T-cell (primary cell): ENCODE measurements around the gene MARCHF4. TPM values are rescaled to one million over a fixed set of nuclear protein-coding genes. Genes with fewer than 3 reads are reported as not detected.

Source experiments
- ATAC-seq, 4 experiments: fragments of 200-7000 bp in 3 of 4; fragments of 150-1000 bp in 1 of 4; cut with Tn5 transposase; replicated peaks in 1 of 4; 1 replicate in 3 of 4; 2 replicates in 1 of 4; pipeline ENCODE4 v1.10.0; 2021; ENCODE audit warnings: moderate library complexity in 3 of 4, mild to moderate bottlenecking in 2 of 4, moderate number of reproducible peaks in 1 of 4
- CTCF ChIA-PET, 2 donors: fragments of 300-600 bp; sonication (Branson Sonifier 250); formaldehyde crosslinking; loops; one replicate each; lab custom pipeline; 2022; ENCODE audit warnings: antibody characterized with exemption in 2 of 2; lab: Charles Lee
- POLR2A ChIA-PET, 2 donors: fragments of 300-600 bp; sonication (Branson Sonifier 250); formaldehyde crosslinking; loops; one replicate each; lab custom pipeline; 2022; ENCODE audit warnings: antibody characterized with exemption in 2 of 2; lab: Charles Lee
- DNase-seq, 35 experiments: peaks; one replicate each; pipeline versions ENCODE4 v3.0.0 to v3.0.0-alpha.2; 2013 to 2023
- H3K27ac ChIP-seq: one replicate; pipeline ENCODE4 v1.5.1; 2013; ENCODE audit warnings: low read length
- H3K27me3 ChIP-seq, 2 experiments: replicated peaks in 1 of 2; 1 replicate in 1 of 2; 2 replicates in 1 of 2; pipeline versions ENCODE4 v1.6.1 to v1.7.0; 2013; ENCODE audit warnings: low read length in 1 of 2, mixed read lengths in 1 of 2; ENCODE audit not compliant: control insufficient read depth in 2 of 2, insufficient read depth in 2 of 2; ENCODE audit errors: extremely low read depth in 1 of 2
- H3K36me3 ChIP-seq, 2 donors: 1 replicate in 1 of 2; 2 replicates in 1 of 2; pipeline versions ENCODE4 v1.6.1 to v1.7.0; 2013; ENCODE audit warnings: low read length in 1 of 2; ENCODE audit not compliant: control insufficient read depth in 2 of 2, insufficient read depth in 1 of 2; ENCODE audit errors: extremely low read depth in 1 of 2
- H3K4me1 ChIP-seq, 2 experiments: 1 replicate in 1 of 2; 2 replicates in 1 of 2; pipeline versions ENCODE4 v1.6.1 to v1.7.0; 2013; ENCODE audit warnings: low read length in 2 of 2, mixed read lengths in 1 of 2; ENCODE audit not compliant: insufficient read depth in 2 of 2, control insufficient read depth in 1 of 2; ENCODE audit errors: extremely low read depth in 1 of 2
- H3K4me3 ChIP-seq, 2 donors: 1 replicate in 1 of 2; 2 replicates in 1 of 2; pipeline versions ENCODE4 v1.5.1 to v1.7.0; 2013; ENCODE audit warnings: mild to moderate bottlenecking in 2 of 2, low read length in 1 of 2, moderate library complexity in 1 of 2; ENCODE audit not compliant: control insufficient read depth in 1 of 2; ENCODE audit errors: extremely low read depth in 1 of 2
- H3K9me3 ChIP-seq: 2 replicates; pipeline ENCODE4 v1.7.0; 2013
- H3K27ac Mint-ChIP-seq, 2 donors: one replicate each; pipeline ENCODE4 v1.8.0; 2020 to 2021; ENCODE audit warnings: mild to moderate bottlenecking in 2 of 2, mixed read lengths in 2 of 2
- H3K27me3 Mint-ChIP-seq, 2 donors: one replicate each; pipeline ENCODE4 v1.8.0; 2021 to 2022; ENCODE audit warnings: mixed read lengths in 2 of 2
- H3K36me3 Mint-ChIP-seq: one replicate; pipeline ENCODE4 v1.8.0; 2021; ENCODE audit warnings: mixed read lengths
- H3K4me1 Mint-ChIP-seq, 3 donors: one replicate each; pipeline ENCODE4 v1.8.0; 2020 to 2022; ENCODE audit warnings: mixed read lengths in 3 of 3, mild to moderate bottlenecking in 1 of 3
- H3K4me3 Mint-ChIP-seq, 3 donors: one replicate each; pipeline ENCODE4 v1.8.0; 2020 to 2022; ENCODE audit warnings: mild to moderate bottlenecking in 3 of 3, mixed read lengths in 3 of 3, moderate library complexity in 3 of 3
- H3K9me3 Mint-ChIP-seq, 3 donors: one replicate each; pipeline ENCODE4 v1.8.0; 2020 to 2022; ENCODE audit warnings: mixed read lengths in 3 of 3
- WGBS: methylation state at CpG from one replicate; pipeline ENCODE4 v1.1.5; 2013; ENCODE audit warnings: missing lambda C conversion rate; ENCODE audit not compliant: insufficient coverage; 5-methylcytosine and 5-hydroxymethylcytosine counted together
- total RNA-seq, 35 experiments: library from RNA in 6 of 35; stranded (reverse) in 6 of 35; fragments of 120-200 nt in 1 of 35; gene quantifications; one replicate each; pipeline versions ENCODE4 v1.2.1 to v1.2.4 and lab custom pipeline; 2013 to 2026

Gene MARCHF4
- total RNA-seq, 5 donors from 2014 or later (not counting 1 experiment from before 2014, with no cell fraction given): not detected

DNA sequence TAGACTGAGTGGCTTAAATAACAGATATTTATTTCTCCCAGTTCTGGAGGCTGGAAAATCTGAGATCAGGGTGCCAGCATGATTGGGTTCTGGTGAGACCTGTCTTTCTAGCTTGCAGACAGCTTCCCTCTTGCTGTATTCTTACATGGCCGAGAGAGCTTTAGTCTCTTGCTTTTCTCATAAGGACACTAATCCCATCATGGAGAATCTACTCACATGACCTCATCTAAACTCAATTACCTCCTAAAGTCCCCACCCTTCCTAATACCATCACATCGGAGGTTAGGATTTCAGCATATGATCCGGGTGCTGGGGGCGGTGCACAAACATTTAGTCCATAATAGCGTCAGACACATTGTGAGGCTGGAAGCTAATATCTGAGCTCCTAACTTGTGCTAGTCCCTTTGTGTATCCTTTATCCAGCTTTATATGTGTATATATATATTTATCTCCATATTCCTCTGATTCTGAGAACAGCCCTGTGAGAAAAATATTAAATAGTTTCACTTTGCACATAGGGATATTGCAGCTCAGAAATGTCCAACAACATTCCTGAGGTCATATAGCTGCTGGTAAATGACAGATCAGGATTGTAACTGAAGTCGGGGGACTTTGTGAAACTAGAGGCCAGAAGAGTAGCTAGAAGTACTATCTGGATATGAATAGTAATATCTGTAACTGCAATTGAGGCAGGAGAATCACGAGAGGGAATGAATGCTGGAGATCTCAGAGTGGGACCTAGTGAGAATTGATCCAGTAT, 28.9 kb downstream of the MARCHF4 start:
- Mint-ChIP-seq H3K36me3 (no peaks in the 10 kb centered on the region), H3K9me3 (peaks cover 0 to 5% (median 0%) of the 10 kb centered on the region in 3 donors), H3K27ac (no peak overlapping the region), H3K4me3 (no peak overlapping the region), H3K4me1 (peaks cover 32 to 46% (median 39%) of the 10 kb centered on the region in 3 donors), H3K27me3 (no peaks in the 10 kb centered on the region)
- CTCF ChIA-PET: no interaction called here
- Histone ChIP-seq H3K36me3 (no peaks in the 10 kb centered on the region), H3K27me3 (no peaks in the 10 kb centered on the region), H3K9me3 (no peaks in the 10 kb centered on the region), H3K4me3 (no peak overlapping the region), H3K4me1 (peaks cover 7 to 18% of the 10 kb centered on the region in 2 experiments), H3K27ac (no peak overlapping the region)
- ATAC-seq (no peak), DNase-seq (no peak)
- POLR2A ChIA-PET: no interaction called here
- 83% methylated on average over 4 of the region's 7 CpGs for WGBS

GRCh38 chr2:216341121-216341520, 31.2 kb downstream of the MARCHF4 start:
- H3K4me3 ChIP-seq: no peak overlapping the region
- Mint-ChIP-seq H3K36me3 (no peaks in the 10 kb centered on the region), H3K9me3 (peaks cover 0 to 5% (median 0%) of the 10 kb centered on the region in 3 donors), H3K4me3 (no peak overlapping the region), H3K27me3 (no peaks in the 10 kb centered on the region), H3K27ac (no peak overlapping the region), H3K4me1 (peaks cover 21 to 33% (median 26%) of the 10 kb centered on the region in 3 donors)
- CTCF ChIA-PET: no interaction called here
- no peaks in the 10 kb centered on the region for H3K9me3 ChIP-seq
- no peak overlapping the region for H3K27ac ChIP-seq
- WGBS: no CpG with 5 or more reads among the region's 3 CpGs
- POLR2A ChIA-PET: no interaction called here
- DNase-seq (no peak), ATAC-seq (no peak)
- H3K27me3 ChIP-seq: no peaks in the 10 kb centered on the region
- no peaks in the 10 kb centered on the region for H3K36me3 ChIP-seq
- H3K4me1 ChIP-seq: peaks cover 0 to 14% of the 10 kb centered on the region in 2 experiments

- no peak overlapping the region for H3K4me3 Mint-ChIP-seq
- peaks cover 0 to 14% of the 10 kb centered on the region in 2 experiments for H3K4me1 ChIP-seq
- peaks cover 0 to 5% (median 0%) of the 10 kb centered on the region in 3 donors for H3K9me3 Mint-ChIP-seq
- ATAC-seq: no peak
- no peaks in the 10 kb centered on the region for H3K27me3 Mint-ChIP-seq
- H3K27ac ChIP-seq: no peak overlapping the region
- ChIA-PET CTCF (no interaction called here), POLR2A (no interaction called here)
- H3K9me3 ChIP-seq: no peaks in the 10 kb centered on the region
- no peak for DNase-seq
- H3K4me1 Mint-ChIP-seq: peaks cover 21 to 28% (median 25%) of the 10 kb centered on the region in 3 donors
- H3K27me3 ChIP-seq: no peaks in the 10 kb centered on the region
- H3K27ac Mint-ChIP-seq: peak overlapping the region in 1 of 2 donors; percentile 4
- no CpG with 5 or more reads among the region's 1 CpG for WGBS
- no peak overlapping the region for H3K4me3 ChIP-seq
- H3K36me3 Mint-ChIP-seq: no peaks in the 10 kb centered on the region
- no peaks in the 10 kb centered on the region for H3K36me3 ChIP-seq
Measured at GRCh38 chr2:216340280-216340631, 32.0 kb downstream of the MARCHF4 start.

DNA sequence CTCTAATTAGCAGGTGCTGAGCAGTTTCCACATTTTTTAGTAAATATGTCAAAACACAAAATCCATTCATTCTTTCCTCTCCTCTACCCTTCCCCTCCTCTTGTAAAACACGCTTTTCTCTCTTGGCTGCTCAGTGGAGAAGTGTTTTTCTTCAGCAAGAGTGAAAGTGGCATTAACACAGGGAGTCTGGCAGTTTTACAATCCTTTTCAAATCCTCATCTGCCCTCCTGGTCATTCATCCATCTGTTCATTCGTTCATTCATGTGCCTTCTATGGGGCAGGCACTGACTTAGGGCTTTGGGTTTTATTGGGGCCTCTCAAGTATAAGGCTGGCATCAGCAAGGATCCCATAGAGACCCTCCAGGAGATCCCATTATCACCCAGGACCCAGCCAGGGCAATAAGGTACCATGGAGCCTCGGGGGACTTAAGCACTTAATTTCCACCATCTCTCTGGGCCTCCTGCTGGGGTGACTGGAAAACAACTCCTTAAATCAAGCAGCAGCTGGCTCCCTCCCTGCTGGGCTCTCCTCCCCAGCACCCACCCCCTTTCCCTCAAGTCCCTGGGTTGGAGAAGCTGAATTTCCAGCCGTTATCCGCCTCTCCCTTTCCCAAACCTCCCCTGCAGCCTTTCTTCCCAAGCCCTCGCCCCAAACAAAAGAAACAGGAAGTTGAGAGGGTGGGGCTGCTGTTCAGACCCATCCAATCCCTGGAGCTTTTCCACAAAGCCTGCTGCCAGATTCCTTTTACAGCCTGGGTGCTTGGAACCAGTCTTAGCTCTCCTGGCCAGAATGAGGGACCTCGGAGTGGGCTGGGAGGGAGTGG, 32.6 kb downstream of the MARCHF4 start:
- no peak overlapping the region for H3K4me3 ChIP-seq
- peaks cover 21 to 28% (median 24%) of the 10 kb centered on the region in 3 donors for H3K4me1 Mint-ChIP-seq
- H3K9me3 Mint-ChIP-seq: peaks cover 0 to 5% (median 0%) of the 10 kb centered on the region in 3 donors
- no peak overlapping the region for H3K27ac Mint-ChIP-seq
- H3K9me3 ChIP-seq: no peaks in the 10 kb centered on the region
- ChIA-PET CTCF (no interaction called here), POLR2A (no interaction called here)
- H3K27ac ChIP-seq: no peak overlapping the region
- DNase-seq (no peak), ATAC-seq (no peak)
- peaks cover 0 to 14% of the 10 kb centered on the region in 2 experiments for H3K4me1 ChIP-seq
- no peaks in the 10 kb centered on the region for H3K27me3 Mint-ChIP-seq
- no peak overlapping the region for H3K4me3 Mint-ChIP-seq
- no peaks in the 10 kb centered on the region for H3K27me3 ChIP-seq
- no peaks in the 10 kb centered on the region for H3K36me3 Mint-ChIP-seq
- 100% methylated on average over 1 of the region's 7 CpGs for WGBS
- no peaks in the 10 kb centered on the region for H3K36me3 ChIP-seq

DNA sequence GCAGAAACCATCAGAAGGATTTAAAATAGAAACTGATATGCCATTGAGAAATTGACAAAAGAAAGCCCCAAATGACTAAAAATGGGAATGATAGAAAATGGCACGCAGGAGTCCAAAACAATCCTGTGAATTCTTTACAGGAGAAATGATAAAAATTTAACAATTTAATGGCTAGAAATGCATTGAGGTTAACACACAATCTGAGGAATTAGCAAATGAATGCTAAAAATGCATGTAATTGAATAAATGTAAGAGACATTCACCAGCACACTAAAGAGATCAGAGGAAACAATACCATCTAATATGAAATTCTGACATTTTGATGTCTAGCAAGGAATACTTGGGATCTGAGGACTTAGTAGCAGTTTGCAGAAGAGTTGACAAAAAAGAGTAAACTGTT, 37.0 kb downstream of the MARCHF4 start:
- Histone ChIP-seq H3K27ac (no peak overlapping the region), H3K9me3 (no peaks in the 10 kb centered on the region), H3K4me1 (peaks cover 0 to 7% of the 10 kb centered on the region in 2 experiments), H3K36me3 (no peaks in the 10 kb centered on the region), H3K4me3 (no peak overlapping the region), H3K27me3 (no peaks in the 10 kb centered on the region)
- ATAC-seq (no peak), DNase-seq (no peak)
- no peaks in the 10 kb centered on the region for H3K27me3 Mint-ChIP-seq
- WGBS: no CpG with 5 or more reads among the region's 1 CpG
- peaks cover 8 to 13% (median 12%) of the 10 kb centered on the region in 3 donors for H3K4me1 Mint-ChIP-seq
- H3K36me3 Mint-ChIP-seq: no peaks in the 10 kb centered on the region
- H3K9me3 Mint-ChIP-seq: peaks cover 0 to 11% (median 0%) of the 10 kb centered on the region in 3 donors
- H3K4me3 Mint-ChIP-seq: no peak overlapping the region
- POLR2A ChIA-PET: no interaction called here
- CTCF ChIA-PET: no interaction called here
- H3K27ac Mint-ChIP-seq: no peak overlapping the region

GRCh38 chr2:216328347-216328746, 43.9 kb downstream of the MARCHF4 start:
- peaks cover 0 to under 1% of the 10 kb centered on the region in 2 donors for H3K27me3 Mint-ChIP-seq
- no peak overlapping the region for H3K4me3 Mint-ChIP-seq
- H3K36me3 Mint-ChIP-seq: no peaks in the 10 kb centered on the region
- no peaks in the 10 kb centered on the region for H3K9me3 Mint-ChIP-seq
- H3K36me3 ChIP-seq: no peaks in the 10 kb centered on the region
- H3K27ac ChIP-seq: no peak overlapping the region
- no peaks in the 10 kb centered on the region for H3K9me3 ChIP-seq
- H3K4me1 ChIP-seq: no peaks in the 10 kb centered on the region
- H3K4me3 ChIP-seq: no peak overlapping the region
- DNase-seq: peak in 3 of 35 experiments; percentile 13 to 49 (median 15)
- CTCF ChIA-PET: interaction anchor here (0.7 to 1.3 kb wide), 3 partner anchors 76 to 188 kb away, joined by 3 to 8 read pairs (median 4); no protein-coding TSS in a partner anchor
- peaks cover 0 to 2% of the 10 kb centered on the region in 2 experiments for H3K27me3 ChIP-seq
- no peak for ATAC-seq
- no CpG with 5 or more reads among the region's 5 CpGs for WGBS
- H3K4me1 Mint-ChIP-seq: no peaks in the 10 kb centered on the region
- no peak overlapping the region for H3K27ac Mint-ChIP-seq
- POLR2A ChIA-PET: no interaction called here
